Measurements from ENCODE around the gene RPIA.

RPIA gene

DNA sequence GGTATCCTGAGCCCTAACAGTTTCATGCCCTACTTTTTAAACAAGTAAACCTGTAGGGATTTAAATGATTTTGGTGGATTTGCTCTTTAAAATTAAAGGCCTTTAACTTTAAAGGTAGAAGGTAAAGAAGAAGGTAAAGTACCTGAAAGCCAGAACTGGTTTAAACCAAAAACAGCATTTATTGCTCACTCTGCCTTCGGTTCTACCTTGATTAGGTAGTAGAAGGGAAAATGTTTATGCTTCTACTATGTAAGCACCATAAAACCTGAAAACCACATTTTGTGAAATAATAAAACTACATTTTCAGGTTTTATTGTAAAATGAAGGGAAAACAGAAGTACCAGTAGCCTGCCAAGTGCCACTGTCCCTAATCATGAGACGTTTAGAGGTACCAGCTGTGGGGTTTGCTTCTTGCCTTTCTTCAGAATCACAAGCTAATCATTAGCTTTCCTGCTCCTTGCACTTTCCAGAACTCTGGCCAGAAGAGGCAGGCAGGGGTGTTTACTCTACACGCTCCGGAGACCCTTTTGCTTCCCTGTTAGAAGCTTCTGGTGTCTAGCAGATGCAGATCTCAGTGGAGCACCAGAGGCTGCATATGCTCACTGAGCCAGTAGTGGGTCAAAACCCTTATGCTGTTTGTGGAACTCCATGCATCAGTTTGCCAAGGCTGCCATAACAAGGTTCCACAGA, 33.3 kb downstream of the RPIA start:
- TF ChIP-seq, protein P1, sequence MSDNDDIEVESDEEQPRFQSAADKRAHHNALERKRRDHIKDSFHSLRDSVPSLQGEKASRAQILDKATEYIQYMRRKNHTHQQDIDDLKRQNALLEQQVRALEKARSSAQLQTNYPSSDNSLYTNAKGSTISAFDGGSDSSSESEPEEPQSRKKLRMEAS (IDR thresholded peaks at IDR 0.05; ENCODE audit: low read depth, low read length): no peak
- TF ChIP-seq, protein P2, sequence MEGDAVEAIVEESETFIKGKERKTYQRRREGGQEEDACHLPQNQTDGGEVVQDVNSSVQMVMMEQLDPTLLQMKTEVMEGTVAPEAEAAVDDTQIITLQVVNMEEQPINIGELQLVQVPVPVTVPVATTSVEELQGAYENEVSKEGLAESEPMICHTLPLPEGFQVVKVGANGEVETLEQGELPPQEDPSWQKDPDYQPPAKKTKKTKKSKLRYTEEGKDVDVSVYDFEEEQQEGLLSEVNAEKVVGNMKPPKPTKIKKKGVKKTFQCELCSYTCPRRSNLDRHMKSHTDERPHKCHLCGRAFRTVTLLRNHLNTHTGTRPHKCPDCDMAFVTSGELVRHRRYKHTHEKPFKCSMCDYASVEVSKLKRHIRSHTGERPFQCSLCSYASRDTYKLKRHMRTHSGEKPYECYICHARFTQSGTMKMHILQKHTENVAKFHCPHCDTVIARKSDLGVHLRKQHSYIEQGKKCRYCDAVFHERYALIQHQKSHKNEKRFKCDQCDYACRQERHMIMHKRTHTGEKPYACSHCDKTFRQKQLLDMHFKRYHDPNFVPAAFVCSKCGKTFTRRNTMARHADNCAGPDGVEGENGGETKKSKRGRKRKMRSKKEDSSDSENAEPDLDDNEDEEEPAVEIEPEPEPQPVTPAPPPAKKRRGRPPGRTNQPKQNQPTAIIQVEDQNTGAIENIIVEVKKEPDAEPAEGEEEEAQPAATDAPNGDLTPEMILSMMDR (IDR thresholded peaks at IDR 0.05; ENCODE audit: low read depth, low read length): no peak
- TF ChIP-seq MYC (IDR thresholded peaks at IDR 0.05; ENCODE audit: low read depth, low read length): no peak
- TF ChIP-seq POLR2A (IDR thresholded peaks at IDR 0.05; ENCODE audit: extremely low read depth, insufficient read length): no peak
- no peak overlapping the region for H3K4me3 ChIP-seq (ENCODE audit: low read depth, low read length)
- no peak for DNase-seq (ENCODE audit: low read depth)

- TF ChIP-seq, protein P2 (IDR thresholded peaks at IDR 0.05; ENCODE audit: low read depth, low read length): no peak
- TF ChIP-seq POLR2A (IDR thresholded peaks at IDR 0.05; ENCODE audit: extremely low read depth, insufficient read length) (no peak), MYC (IDR thresholded peaks at IDR 0.05; ENCODE audit: low read depth, low read length) (no peak)
- TF ChIP-seq, protein P1 (IDR thresholded peaks at IDR 0.05; ENCODE audit: low read depth, low read length): no peak
- H3K4me3 ChIP-seq (ENCODE audit: low read depth, low read length): no peak overlapping the region
- peak; percentile 97 for DNase-seq (ENCODE audit: low read depth)
Measured at GRCh38 chr2:88729061-88729745, 37.7 kb downstream of the RPIA start.

GRCh38 chr2:88733155-88733902, 41.9 kb downstream of the RPIA start:
- no peak overlapping the region for H3K4me3 ChIP-seq (ENCODE audit: low read depth, low read length)
- no peak for DNase-seq (ENCODE audit: low read depth)

DNA sequence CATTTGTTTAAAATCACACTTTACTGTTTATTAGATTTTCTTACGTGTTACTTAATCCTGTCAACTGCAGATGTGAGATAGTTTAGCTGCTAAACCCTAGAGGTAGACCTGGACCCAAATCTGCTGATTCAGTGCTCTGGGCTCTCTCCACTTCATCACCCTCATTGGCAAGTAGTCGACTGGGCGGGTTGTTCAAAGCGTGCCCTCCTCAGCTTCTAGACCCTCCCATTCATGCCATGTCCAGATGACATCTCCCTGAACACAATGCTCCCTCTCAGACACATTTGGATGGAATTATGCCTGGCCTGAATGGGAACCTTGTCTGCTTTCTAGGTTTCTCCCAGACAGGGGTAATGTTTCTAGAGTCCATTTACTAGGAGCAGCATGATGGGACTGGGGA, 43.7 kb downstream of the RPIA start:
- TF ChIP-seq, protein P2 (IDR thresholded peaks at IDR 0.05; ENCODE audit: low read depth, low read length): no peak
- TF ChIP-seq POLR2A (IDR thresholded peaks at IDR 0.05; ENCODE audit: extremely low read depth, insufficient read length) (no peak), MYC (IDR thresholded peaks at IDR 0.05; ENCODE audit: low read depth, low read length) (no peak)
- TF ChIP-seq, protein P1 (IDR thresholded peaks at IDR 0.05; ENCODE audit: low read depth, low read length): no peak
- no peak for DNase-seq (ENCODE audit: low read depth)
- no peak overlapping the region for H3K4me3 ChIP-seq (ENCODE audit: low read depth, low read length)

More at GRCh38 chr2:88733155-88733902, 41.9 kb downstream of the RPIA start:
- TF ChIP-seq, protein P2 (IDR thresholded peaks at IDR 0.05; ENCODE audit: low read depth, low read length): no peak
- TF ChIP-seq, protein P1 (IDR thresholded peaks at IDR 0.05; ENCODE audit: low read depth, low read length): no peak
- no peak for TF ChIP-seq POLR2A (IDR thresholded peaks at IDR 0.05; ENCODE audit: extremely low read depth, insufficient read length)
- TF ChIP-seq MYC (IDR thresholded peaks at IDR 0.05; ENCODE audit: low read depth, low read length): no peak

DNA sequence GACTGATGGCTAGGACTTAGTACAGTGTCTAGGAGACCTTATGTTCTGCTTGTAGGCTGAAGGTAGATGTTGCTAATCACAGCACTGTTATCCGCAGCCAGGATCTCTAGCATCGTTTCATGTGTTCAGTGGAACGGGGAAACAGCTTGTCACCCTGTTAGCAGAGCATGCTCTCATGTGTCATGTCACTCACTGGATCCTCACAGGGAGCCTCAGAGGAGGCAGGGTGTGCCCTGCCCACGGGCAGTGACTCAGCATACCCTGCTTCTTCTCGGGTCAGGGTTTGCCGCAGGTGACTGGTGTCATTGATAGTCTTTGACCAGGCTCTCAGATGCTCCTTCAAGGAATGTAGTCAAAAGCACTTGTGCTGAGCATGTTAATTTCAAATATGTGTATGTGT, 44.4 kb downstream of the RPIA start:
- DNase-seq (ENCODE audit: low read depth): peak; percentile 22
- TF ChIP-seq, protein P1 (IDR thresholded peaks at IDR 0.05; ENCODE audit: low read depth, low read length): no peak
- TF ChIP-seq, protein P2 (IDR thresholded peaks at IDR 0.05; ENCODE audit: low read depth, low read length): no peak
- no peak for TF ChIP-seq MYC (IDR thresholded peaks at IDR 0.05; ENCODE audit: low read depth, low read length)
- TF ChIP-seq POLR2A (IDR thresholded peaks at IDR 0.05; ENCODE audit: extremely low read depth, insufficient read length): no peak
- H3K4me3 ChIP-seq (ENCODE audit: low read depth, low read length): no peak overlapping the region
